GM18867 (cell line): Measurements from ENCODE around the gene GMPPB.

ENCODE experiments used
- ATAC-seq: cut with Tn5 transposase; IDR thresholded peaks from one replicate; pipeline ENCODE4 v1.9.1; 2021; ENCODE audit warnings: mild to moderate bottlenecking, moderate library complexity; ENCODE audit not compliant: unreplicated experiment

Gene GMPPB

DNA sequence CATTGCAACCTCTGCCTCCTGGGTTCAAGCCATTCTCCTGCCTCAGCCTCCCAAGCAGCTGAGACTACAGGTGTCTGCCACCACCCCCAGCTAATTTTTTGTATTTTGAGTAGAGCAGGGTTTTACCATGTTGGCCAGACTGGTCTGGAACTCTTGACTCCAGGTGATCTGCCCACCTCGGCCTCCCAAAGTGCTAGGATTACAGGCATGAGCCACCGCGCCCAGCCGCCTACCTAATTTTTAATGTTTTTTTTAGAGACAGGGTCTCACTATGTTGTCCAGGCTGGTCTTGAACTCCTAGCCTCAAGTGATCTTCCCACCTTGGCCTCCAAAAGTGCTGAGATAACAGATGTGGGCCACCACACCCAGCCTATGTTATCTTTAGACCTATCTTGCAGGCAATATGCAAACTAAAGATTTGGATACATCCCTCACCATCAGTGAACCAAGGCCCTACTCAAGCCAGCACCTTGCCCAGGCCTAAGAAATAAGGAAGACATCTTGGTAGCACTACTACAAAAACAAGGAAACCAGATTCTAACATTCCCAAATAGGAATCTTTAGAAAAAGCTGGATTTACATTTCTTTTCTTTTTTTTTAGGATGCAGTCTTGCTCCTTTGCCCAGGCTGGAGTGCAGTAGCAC lies 6.3 kb upstream of the GMPPB start:
- no peak for ATAC-seq

GRCh38 chr3:49727924-49728361 lies 4.2 kb upstream of the GMPPB start:
- no peak for ATAC-seq

GRCh38 chr3:49727154-49727923 lies 3.6 kb upstream of the GMPPB start:
- ATAC-seq, result no peak

GRCh38 chr3:49725906-49726681 lies 2.3 kb upstream of the GMPPB start:
- ATAC-seq, result no peak

DNA sequence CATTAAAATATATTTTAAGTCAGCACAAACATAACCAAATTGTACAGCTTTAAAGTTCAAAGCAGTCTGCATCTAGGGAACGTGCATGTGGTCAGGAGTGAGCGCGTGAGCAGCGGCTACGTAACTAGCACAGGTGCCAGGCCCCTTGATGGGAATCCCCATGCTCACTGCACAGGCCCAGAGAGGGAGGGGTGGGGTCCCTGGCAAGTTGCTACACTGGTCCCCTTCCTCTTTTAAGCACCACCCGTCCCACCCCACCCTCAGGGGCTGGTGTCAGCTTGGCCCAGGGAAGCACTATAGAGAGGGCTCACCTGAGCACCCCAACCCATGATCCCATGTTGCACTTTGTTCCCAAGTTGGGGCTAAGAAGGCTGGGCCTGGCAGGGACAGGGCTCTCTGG lies 835 bp upstream of the GMPPB start:
- no peak for ATAC-seq

DNA sequence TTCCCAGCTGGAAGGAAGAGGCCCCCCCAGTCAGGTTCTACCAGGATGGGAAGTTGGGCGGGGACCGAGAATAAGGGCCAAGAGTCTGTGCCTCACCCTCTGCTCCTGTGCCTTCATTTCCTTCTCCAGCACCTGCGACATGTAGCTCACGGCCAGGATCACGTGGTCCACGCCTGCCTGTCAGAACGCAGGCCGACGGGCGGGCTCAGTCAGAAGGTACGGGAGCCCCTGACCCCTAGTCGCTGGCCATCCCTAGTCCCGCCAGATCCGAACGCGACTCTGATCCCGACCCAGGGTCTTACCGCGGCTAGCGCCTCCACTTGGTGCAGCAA lies 489 bp downstream of the GMPPB start:
- ATAC-seq, result no peak

GRCh38 chr3:49722896-49723295 lies 855 bp downstream of the GMPPB start:
- no peak for ATAC-seq

- ATAC-seq, result no peak
Observed at GRCh38 chr3:49721896-49722781, 1.6 kb downstream of the GMPPB start.

DNA sequence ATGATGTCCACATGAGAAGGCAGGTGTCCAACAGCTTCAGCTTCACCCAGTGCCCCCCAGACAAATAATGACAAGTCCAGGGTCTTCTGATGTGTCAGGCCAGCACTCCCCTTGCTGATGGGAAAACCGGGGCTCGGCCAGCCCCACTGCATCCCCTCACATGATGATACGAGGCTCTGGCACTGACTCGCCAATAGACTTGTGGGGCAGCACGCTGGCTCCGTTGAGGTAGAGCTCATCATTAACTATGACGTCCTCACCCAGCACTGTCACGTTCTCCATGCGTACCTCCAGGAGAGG lies 2.2 kb downstream of the GMPPB start:
- no peak for ATAC-seq

DNA sequence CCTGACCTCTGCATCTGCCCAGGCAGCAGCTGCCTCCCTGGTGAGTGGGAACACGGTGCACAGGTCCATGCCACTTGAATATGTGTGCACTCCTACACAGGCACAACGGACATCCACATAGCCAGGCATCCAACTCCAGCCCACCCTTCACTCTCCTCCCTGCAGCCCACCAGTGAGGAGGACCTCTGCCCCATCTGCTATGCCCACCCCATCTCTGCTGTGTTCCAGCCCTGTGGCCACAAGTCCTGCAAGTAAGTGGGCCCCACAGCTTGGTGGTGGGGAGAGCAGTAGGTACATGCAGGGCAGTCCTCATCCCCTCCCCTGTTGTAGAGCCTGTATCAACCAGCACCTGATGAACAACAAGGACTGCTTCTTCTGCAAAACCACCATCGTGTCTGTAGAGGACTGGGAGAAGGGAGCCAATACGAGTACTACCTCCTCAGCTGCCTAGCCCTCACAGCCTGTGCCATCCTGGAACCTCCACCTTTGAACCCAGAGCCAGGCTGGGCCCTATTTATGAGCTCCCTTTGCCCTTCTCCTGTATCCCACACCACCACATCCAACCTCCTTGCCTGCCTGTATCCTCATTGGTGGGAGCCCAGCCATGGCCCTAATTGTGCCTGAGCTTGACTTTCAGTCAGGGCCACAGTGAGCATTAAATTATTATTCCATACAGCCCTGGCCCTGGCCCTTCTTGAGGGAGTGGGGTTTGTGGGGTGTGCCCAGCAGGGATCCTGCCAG lies 2.7 kb downstream of the GMPPB start:
- ATAC-seq, result no peak

DNA sequence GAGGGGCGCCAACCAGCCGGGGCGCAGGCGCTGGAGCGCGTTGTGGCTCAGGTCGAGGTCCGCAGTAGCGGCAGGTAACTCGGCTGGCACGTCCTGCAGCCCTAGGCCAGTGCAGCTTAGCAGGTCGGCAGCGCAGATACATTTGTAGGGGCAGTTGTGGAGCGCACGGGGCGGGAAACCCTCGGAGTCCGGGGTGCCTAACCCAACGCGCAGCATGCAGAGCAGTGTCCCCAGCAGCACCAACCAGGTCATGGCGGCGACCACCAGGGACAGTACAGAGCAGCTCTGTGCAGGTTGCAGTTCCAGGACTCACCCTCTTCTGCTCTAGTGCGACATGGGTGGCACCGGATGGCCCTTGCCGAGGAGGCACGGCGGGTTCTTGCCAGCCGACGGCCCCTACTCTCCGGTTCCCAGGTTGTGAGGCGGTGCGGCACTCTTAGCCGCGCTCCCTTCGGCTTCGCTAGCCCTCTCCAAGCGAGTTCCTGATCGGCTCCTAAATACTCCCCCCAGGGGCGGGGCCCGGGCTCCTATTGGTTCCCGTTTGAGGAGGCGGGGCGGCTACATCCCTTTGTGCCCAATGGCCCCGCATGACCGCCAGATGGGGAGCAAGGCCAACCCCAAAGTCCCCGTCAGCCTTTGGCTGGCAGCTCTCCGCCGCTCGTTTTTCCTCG lies 4.4 kb downstream of the GMPPB start, which contains the start of gene AMIGO3:
AMIGO3 (minus strand) TSS at position 471 of the 671 bp plus-strand sequence; CDS start at position 252, 219 bp downstream.
- ATAC-seq, result peak; percentile 38

DNA sequence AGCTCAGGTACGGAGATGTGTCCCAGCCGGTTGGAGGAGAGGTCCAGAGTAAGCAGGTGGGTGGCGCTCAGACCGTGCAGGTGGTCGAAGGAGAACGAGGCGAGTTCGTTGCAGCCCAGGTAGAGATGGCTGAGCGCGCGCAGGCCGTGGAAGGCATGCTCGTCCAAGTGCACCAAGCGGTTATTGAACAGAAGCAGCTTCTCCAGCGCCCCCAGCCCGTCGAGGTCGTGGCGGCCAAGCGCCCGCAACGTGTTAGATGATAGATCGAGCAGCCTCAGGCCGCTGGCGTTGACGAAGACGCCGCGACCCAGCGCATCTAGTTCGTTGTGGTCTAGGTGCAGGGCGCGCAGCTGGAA lies 4.9 kb downstream of the GMPPB start:
- no peak for ATAC-seq

DNA sequence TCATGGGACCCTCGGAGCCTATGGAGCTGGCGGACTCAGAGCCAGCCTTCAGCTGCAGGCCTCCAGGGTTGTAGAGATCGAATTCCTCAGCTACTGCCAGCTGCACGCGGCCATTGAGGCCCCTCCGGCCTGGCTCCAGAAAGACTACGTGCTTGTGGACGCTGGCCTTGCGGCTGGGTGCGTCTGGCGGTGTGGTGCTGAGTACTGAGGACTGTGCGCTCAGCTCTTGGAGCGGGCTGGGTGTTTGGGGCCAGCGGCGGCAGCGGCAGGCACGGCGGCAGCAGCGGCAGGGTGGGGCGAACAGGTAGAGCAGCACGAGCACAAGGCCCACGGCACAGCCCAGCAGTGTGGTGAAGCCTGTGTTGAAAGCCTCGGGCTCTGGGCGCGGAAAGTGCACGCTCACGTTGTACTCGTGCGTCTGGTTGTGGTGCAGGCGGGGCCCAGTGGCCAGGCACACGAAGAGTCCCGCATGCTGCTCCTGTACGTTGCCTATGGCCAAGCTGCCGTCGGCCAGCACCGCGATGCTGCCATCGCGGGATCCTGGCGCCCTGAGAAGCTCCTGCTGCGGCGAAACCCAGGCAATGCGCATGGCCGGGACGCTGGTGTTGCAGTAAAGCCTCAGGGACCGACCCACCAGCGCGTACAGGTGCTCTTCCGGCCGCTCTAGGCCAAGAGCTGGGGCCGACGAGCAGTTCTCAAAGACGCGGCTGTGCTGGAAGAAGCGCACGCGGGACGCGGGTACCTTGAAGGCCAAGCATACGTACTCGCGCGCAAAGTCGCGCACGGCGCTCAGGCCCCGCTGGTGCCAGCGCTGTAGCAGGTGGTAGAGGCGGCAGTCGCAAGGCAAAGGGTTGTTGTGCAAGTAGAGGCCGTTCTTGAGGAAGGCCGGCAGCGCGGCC lies 5.5 kb downstream of the GMPPB start:
- ATAC-seq, result no peak

DNA sequence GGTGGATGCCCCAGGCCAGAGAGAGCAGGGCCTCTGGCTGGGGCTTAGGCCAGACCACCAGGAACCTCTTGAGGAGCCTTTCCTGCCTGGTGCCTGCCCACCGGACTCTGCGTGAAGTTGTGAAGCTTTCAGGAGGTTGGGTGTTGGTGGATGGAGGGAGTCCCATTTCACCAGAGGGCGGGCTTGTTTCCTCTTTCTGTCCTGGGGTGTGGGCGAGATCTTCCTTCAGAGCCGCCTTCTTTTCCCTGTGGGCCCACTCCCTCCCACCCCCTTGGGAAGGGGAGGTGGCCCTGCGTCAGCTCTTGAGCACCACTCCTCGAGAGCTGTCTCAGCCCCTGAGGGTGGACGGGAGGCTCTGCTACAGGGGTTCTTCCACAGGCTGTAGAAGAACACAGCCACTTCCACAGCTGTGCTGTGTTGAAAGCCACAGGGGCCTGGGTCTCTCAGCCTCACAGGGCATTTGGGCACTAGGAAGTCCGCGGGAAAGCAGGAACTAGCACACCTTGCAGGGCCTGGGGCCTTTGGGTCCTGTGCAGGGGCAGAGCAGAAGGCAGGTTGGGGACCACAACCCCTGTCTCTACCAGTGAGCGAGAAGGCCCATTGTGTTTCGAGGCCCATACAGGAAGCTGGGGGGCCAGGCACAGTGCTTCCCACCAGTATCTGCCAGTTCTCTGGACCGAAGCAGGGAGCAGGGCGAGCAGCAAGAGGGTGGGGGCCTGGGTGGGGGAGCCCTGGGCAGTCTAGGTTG lies 6.4 kb downstream of the GMPPB start:
- ATAC-seq, result no peak

DNA sequence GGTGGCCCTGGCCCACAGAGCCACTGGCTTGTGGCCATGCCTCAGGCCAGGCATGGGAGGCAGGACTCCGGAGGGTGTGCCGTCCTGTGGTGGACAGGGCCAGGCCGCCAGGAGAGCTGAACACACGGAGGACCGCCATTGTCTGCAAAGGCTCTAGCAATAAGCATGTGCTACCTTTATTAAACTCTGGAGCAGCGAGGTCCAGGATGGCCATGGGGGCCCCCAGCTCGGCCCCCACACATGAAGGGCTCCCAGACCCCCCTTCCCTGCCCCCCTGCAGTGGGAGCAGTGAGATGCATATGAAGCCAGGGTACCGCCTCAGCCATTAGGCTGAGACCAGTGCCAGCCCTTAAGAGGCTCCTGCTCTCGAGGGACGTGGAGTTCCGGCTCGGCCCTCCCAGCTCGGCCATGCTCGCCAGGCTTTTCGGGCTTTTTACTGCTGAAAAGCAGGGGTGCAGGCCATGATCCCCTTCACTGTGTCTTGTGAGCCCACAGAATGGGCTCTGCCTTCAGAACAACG lies 7.0 kb downstream of the GMPPB start:
- ATAC-seq, result no peak

DNA sequence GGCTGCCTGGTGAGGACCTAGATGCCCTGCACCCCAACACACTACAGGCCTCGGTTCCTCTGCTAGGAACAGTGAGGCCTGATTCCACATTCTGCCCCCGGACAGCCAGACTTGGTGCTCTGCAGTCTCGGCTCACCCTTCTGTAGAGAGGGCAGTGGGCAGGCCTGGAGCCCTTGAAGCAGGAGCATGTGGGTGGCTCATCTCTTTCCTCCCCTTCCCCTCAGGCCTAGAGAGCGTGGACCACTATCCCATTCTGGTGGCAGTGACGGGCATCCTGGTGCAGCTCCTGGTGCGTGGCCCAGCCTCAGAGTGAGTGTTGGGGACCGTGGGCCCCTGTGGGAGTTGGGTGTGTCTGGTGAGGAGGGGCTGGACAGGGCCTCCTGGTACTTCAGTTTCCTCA lies 7.6 kb downstream of the GMPPB start:
- no peak for ATAC-seq

DNA sequence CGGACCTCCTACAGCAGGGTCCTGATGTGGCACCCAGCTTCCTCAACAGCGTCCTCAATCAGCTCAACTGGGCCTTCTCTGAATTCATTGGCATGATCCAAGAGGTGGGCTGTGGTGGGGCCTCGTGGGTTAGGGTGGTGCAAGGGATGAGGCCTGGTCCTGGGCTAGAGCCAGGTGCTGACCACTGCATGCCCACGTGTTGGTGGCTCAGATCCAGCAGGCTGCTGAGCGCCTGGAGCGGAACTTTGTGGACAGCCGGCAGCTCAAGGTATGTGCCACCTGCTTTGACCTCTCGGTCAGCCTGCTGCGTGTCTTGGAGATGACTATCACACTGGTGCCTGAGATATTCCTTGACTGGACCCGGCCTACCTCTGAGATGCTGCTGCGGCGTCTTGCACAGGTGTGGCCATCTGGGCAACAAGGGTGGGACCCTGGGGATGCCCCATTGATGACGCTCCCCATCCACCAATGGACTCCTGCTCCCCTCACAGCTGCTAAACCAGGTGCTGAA lies 8.1 kb downstream of the GMPPB start:
- no peak for ATAC-seq
